ENCODE results near the gene CHRM4. TPM values are rescaled to one million over a fixed set of nuclear protein-coding genes. Genes with fewer than 3 reads are reported as not detected.

The CHRM4 gene
- polyA plus RNA-seq, 1 experiment: 0.10 TPM

DNA sequence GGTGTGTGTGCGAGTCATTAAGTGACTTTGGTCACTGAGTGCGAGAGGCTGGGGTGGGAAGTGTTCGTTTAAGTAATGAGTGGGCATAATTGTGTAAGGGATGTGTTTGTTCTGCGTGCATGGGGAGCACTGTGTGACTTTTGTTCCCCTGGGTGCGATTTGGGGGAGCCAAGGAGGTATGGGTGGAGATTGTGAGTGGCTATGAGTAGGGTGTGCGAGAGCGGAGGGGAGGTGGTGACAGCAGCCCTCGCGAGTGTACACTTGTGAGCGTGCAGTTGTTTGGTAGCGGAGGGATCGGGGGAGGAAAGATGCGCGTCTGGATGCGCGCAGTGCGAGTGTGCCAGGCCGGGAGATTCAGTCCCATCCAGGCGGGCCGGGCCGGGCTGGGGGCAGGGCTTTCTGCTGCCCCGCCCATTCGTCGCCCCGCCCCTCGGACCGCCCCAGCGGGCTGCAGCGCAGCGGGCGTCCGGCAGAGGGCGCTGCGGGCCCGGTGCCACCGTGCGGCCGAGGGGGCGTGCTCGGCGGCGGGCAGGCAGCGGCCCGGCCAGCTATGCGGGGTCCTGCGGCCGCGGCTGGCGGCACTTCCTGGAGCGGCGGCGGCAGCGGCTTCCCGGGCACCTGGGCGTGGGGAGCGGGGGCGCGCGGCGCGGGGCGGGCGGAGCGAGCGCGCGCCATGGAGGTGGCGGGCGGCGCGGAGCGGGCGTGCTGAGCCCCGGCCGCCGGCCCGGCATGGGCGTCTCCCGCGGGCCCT lies 44.5 kb downstream of the CHRM4 start, which contains the start of gene DGKZ:
TSS of gene DGKZ (plus strand) at position 578 of the 751 bp plus-strand sequence. CDS start 197 bp downstream, outside the sequence.
- TF ChIP-seq CTCF (IDR thresholded peaks at IDR 0.05; ENCODE audit: insufficient read depth, low read depth, low read length): peak; percentile 33
- ChIA-PET POLR2A (no interaction called here), CTCF (interaction anchor here (0.6 to 11.0 kb wide), 16 partner anchors 8 to 178 kb away, joined by 3 to 162 read pairs (median 4); no protein-coding TSS in a partner anchor)
- no peaks in the 10 kb centered on the region for H3K27me3 ChIP-seq (ENCODE audit: control insufficient read depth, insufficient read depth, low read length)
- peaks cover 2% of the 10 kb centered on the region; the same call in 1 of the 2 replicates for H3K36me3 ChIP-seq (ENCODE audit: control insufficient read depth, insufficient read depth, low read length)
- no peak for DNase-seq (ENCODE audit: low read depth)
- peak within 1 kb of the TSS; percentile 95 for H3K4me3 ChIP-seq (ENCODE audit: low read depth, low read length)

DNA sequence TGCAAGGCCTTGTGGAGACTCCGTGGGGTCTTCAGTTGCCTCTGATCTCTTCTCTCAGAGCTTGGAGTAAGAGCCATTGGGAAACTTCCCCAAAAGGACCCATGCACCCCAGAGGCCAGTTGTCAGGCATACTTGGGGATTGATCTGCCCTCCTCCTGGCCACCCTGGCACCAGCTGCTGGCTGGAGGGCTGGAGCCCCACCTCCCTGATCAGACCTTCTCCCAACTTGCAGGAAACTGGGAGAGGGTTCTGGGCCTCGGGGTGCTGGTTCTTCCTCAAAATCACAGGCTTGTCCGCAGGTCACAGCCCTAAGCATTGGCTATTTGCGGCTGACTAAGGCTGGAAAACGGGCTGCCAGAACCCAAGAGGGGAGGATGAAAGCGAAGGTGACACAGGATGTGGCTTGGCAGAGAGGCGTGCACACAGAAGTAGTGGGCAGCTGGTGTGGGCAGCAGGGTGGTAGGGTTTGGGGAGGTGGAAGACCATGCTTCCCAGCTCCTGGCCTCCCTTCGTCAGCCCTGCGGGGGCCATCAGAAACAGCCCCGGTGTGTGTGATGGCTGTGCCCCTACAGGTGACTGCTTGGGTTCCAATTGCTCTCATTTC lies 45.6 kb downstream of the CHRM4 start:
- ChIA-PET CTCF (interaction anchor here (0.5 to 1.7 kb wide), 9 partner anchors 8 to 108 kb away, joined by 3 to 5 read pairs (median 3); no protein-coding TSS in a partner anchor), POLR2A (no interaction called here)
- Histone ChIP-seq H3K4me3 (ENCODE audit: low read depth, low read length) (no peak overlapping the region), H3K36me3 (ENCODE audit: control insufficient read depth, insufficient read depth, low read length) (peaks cover 2% of the 10 kb centered on the region; the same call in 1 of the 2 replicates), H3K27me3 (ENCODE audit: control insufficient read depth, insufficient read depth, low read length) (no peaks in the 10 kb centered on the region)
- no peak for DNase-seq (ENCODE audit: low read depth)
- no peak for TF ChIP-seq CTCF (IDR thresholded peaks at IDR 0.05; ENCODE audit: insufficient read depth, low read depth, low read length)

- ChIA-PET POLR2A (no interaction called here), CTCF (interaction anchor here (0.5 to 1.7 kb wide), 8 partner anchors 9 to 107 kb away, joined by 3 to 5 read pairs (median 4); no protein-coding TSS in a partner anchor)
- DNase-seq (ENCODE audit: low read depth): no peak
These were observed 46.4 kb downstream of the CHRM4 start for GRCh38 chr11:46345131-46345597.

GRCh38 chr11:46343520-46343919 lies 48.1 kb downstream of the CHRM4 start:
- ChIA-PET POLR2A (no interaction called here), CTCF (interaction anchor here (1.1 to 1.4 kb wide), 3 partner anchors 11 to 25 kb away, joined by 3 read pairs; no protein-coding TSS in a partner anchor)
- no peaks in the 10 kb centered on the region for H3K27me3 ChIP-seq (ENCODE audit: control insufficient read depth, insufficient read depth, low read length)
- no peaks in the 10 kb centered on the region for H3K36me3 ChIP-seq (ENCODE audit: control insufficient read depth, insufficient read depth, low read length)
- TF ChIP-seq CTCF (IDR thresholded peaks at IDR 0.05; ENCODE audit: insufficient read depth, low read depth, low read length): no peak
- no peak for DNase-seq (ENCODE audit: low read depth)
- H3K4me3 ChIP-seq (ENCODE audit: low read depth, low read length): no peak overlapping the region

More at GRCh38 chr11:46345131-46345597, 46.4 kb downstream of the CHRM4 start:
- Histone ChIP-seq H3K27me3 (ENCODE audit: control insufficient read depth, insufficient read depth, low read length) (no peaks in the 10 kb centered on the region), H3K4me3 (ENCODE audit: low read depth, low read length) (no peak overlapping the region), H3K36me3 (ENCODE audit: control insufficient read depth, insufficient read depth, low read length) (0 out of 2 replicates have a peak, but pooled peaks cover 2% of the 10 kb centered on the region)
- no peak for TF ChIP-seq CTCF (IDR thresholded peaks at IDR 0.05; ENCODE audit: insufficient read depth, low read depth, low read length)

- no peak for DNase-seq (ENCODE audit: low read depth)
- POLR2A ChIA-PET: no interaction called here
- no peaks in the 10 kb centered on the region for H3K27me3 ChIP-seq (ENCODE audit: control insufficient read depth, insufficient read depth, low read length)
- H3K36me3 ChIP-seq (ENCODE audit: control insufficient read depth, insufficient read depth, low read length): no peaks in the 10 kb centered on the region
- CTCF ChIA-PET: interaction anchor here (0.6 to 1.4 kb wide), 5 partner anchors 10 to 187 kb away, joined by 3 read pairs; no protein-coding TSS in a partner anchor
- H3K4me3 ChIP-seq (ENCODE audit: low read depth, low read length): no peak overlapping the region
- TF ChIP-seq CTCF (IDR thresholded peaks at IDR 0.05; ENCODE audit: insufficient read depth, low read depth, low read length): no peak
These were observed 49.3 kb downstream of the CHRM4 start for GRCh38 chr11:46342239-46342638.
